Common myeloid progenitor, CD34-positive (primary cell): Measurements from ENCODE around the gene MEF2A.

Experiments used
- CTCF ChIA-PET: fragments of 350-600 bp; sonication (Branson Sonifier 250); formaldehyde crosslinking; loops from one replicate; lab custom pipeline; 2021; ENCODE audit warnings: antibody characterized with exemption; lab: Charles Lee
- POLR2A ChIA-PET: fragments of 350-600 bp; sonication (Branson Sonifier 250); formaldehyde crosslinking; loops from one replicate; lab custom pipeline; 2021; ENCODE audit warnings: antibody characterized with exemption; lab: Charles Lee
- DNase-seq, 3 donors: peaks; one replicate each; pipeline versions ENCODE4 v3.0.0 to v3.0.0-alpha.2; 2013
- H3K27ac ChIP-seq, 2 experiments: 1 replicate in 1 of 2; 2 replicates in 1 of 2; pipeline ENCODE4 v1.7.0; 2013; ENCODE audit warnings: inconsistent platforms in 2 of 2, low read length in 2 of 2, mild to moderate bottlenecking in 2 of 2, low read depth in 1 of 2, moderate library complexity in 1 of 2; ENCODE audit not compliant: severe bottlenecking in 2 of 2, insufficient read depth in 1 of 2, poor library complexity in 1 of 2
- H3K27me3 ChIP-seq, 5 experiments: replicated peaks in 2 of 5; 1 replicate in 3 of 5; 2 replicates in 2 of 5; pipeline versions ENCODE4 v1.6.1 to v1.7.0; 2013; ENCODE audit warnings: low read length in 4 of 5, mild to moderate bottlenecking in 2 of 5, moderate library complexity in 2 of 5, inconsistent platforms in 1 of 5; ENCODE audit not compliant: insufficient read depth in 5 of 5, control insufficient read depth in 4 of 5
- H3K36me3 ChIP-seq, 4 experiments: 1 replicate in 2 of 4; 2 replicates in 2 of 4; pipeline versions ENCODE4 v1.6.1 to v1.7.0; 2013; ENCODE audit warnings: low read length in 3 of 4, control low read depth in 1 of 4, mild to moderate bottlenecking in 1 of 4; ENCODE audit not compliant: control insufficient read depth in 4 of 4, insufficient read depth in 4 of 4
- H3K4me1 ChIP-seq, 4 experiments: 1 replicate in 3 of 4; 2 replicates in 1 of 4; pipeline versions ENCODE4 v1.6.1 to v1.7.1; 2013; ENCODE audit warnings: low read length in 3 of 4, mild to moderate bottlenecking in 3 of 4, control low read depth in 1 of 4, inconsistent platforms in 1 of 4, moderate library complexity in 1 of 4; ENCODE audit not compliant: control insufficient read depth in 4 of 4, insufficient read depth in 4 of 4; ENCODE audit errors: control extremely low read depth in 1 of 4
- H3K4me3 ChIP-seq, 7 experiments: 1 replicate in 4 of 7; 2 replicates in 3 of 7; pipeline versions ENCODE4 v1.5.1 to v1.7.0; 2013; ENCODE audit warnings: mild to moderate bottlenecking in 7 of 7, low read length in 6 of 7, moderate library complexity in 6 of 7, inconsistent platforms in 2 of 7, low read depth in 2 of 7, control low read depth in 1 of 7; ENCODE audit not compliant: insufficient read depth in 4 of 7, control insufficient read depth in 1 of 7; ENCODE audit errors: extremely low read depth in 1 of 7
- H3K9me3 ChIP-seq, 5 experiments: 1 replicate in 4 of 5; 2 replicates in 1 of 5; pipeline versions ENCODE4 v1.6.1 to v1.7.1; 2013; ENCODE audit warnings: low read length in 4 of 5, mild to moderate bottlenecking in 2 of 5, inconsistent platforms in 1 of 5, low read depth in 1 of 5, moderate library complexity in 1 of 5; ENCODE audit not compliant: control insufficient read depth in 4 of 5, insufficient read depth in 2 of 5; ENCODE audit errors: control extremely low read depth in 1 of 5
- WGBS: methylation state at CpG from one replicate; pipeline ENCODE4 v1.1.5; 2013; ENCODE audit not compliant: insufficient coverage; 5-methylcytosine and 5-hydroxymethylcytosine counted together

Gene MEF2A

GRCh38 chr15:99635794-99636193 is 70.0 kb downstream of the MEF2A start:
- Histone ChIP-seq H3K27me3 (no peaks in the 10 kb centered on the region), H3K36me3 (peaks cover 3 to 34% (median 21%) of the 10 kb centered on the region in 4 experiments), H3K4me3 (no peak overlapping the region), H3K4me1 (peaks cover 0 to 15% (median 10%) of the 10 kb centered on the region in 4 experiments), H3K9me3 (peaks cover 0 to 10% (median 8%) of the 10 kb centered on the region in 5 experiments), H3K27ac (no peak overlapping the region)
- WGBS, result 96% methylated on average over 5 of the region's 5 CpGs
- DNase-seq, result no peak
- ChIA-PET CTCF (interaction anchor here (0.9 kb wide), 1 partner anchor 11 kb away, joined by 3 read pairs; no protein-coding TSS in a partner anchor), POLR2A (no interaction called here)

GRCh38 chr15:99644913-99645542 is 79.2 kb downstream of the MEF2A start:
- WGBS, result 100% methylated on average over 1 of the region's 2 CpGs
- H3K4me3 ChIP-seq, result no peak overlapping the region
- H3K27me3 ChIP-seq, result no peaks in the 10 kb centered on the region
- DNase-seq, result no peak
- peaks cover 3 to 52% (median 30%) of the 10 kb centered on the region in 4 experiments for H3K36me3 ChIP-seq
- CTCF ChIA-PET, result no interaction called here
- POLR2A ChIA-PET, result no interaction called here
- no peaks in the 10 kb centered on the region for H3K4me1 ChIP-seq
- H3K9me3 ChIP-seq, result peaks cover 0 to 23% (median 9%) of the 10 kb centered on the region in 5 experiments
- no peak overlapping the region for H3K27ac ChIP-seq

DNA sequence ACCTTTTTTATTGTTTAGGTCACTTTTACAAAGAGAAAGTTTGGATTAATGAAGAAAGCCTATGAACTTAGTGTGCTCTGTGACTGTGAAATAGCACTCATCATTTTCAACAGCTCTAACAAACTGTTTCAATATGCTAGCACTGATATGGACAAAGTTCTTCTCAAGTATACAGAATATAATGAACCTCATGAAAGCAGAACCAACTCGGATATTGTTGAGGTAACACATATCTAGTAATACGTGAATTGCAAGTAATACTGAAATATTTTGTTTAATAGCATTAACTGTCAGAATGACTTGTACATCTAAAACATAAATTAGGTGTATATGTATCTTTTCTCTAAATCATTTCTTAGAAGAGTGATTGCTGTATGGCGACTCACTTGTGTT is 79.8 kb downstream of the MEF2A start:
- H3K4me1 ChIP-seq, result no peaks in the 10 kb centered on the region
- CTCF ChIA-PET, result interaction anchor here (1.0 to 1.4 kb wide), 2 partner anchors 11 to 59 kb away, joined by 3 read pairs; no protein-coding TSS in a partner anchor
- H3K36me3 ChIP-seq, result peaks cover 3 to 52% (median 30%) of the 10 kb centered on the region in 4 experiments
- no peak overlapping the region for H3K27ac ChIP-seq
- whole genome bisulfite sequencing, result no CpG with 5 or more reads among the region's 3 CpGs
- POLR2A ChIA-PET, result no interaction called here
- no peaks in the 10 kb centered on the region for H3K27me3 ChIP-seq
- peaks cover 0 to 23% (median 9%) of the 10 kb centered on the region in 5 experiments for H3K9me3 ChIP-seq
- no peak for DNase-seq
- H3K4me3 ChIP-seq, result no peak overlapping the region

- DNase-seq, result no peak
- Histone ChIP-seq H3K4me3 (no peak overlapping the region), H3K27me3 (no peaks in the 10 kb centered on the region), H3K9me3 (peaks cover 0 to 23% (median 9%) of the 10 kb centered on the region in 5 experiments), H3K27ac (no peak overlapping the region), H3K36me3 (peaks cover 3 to 48% (median 27%) of the 10 kb centered on the region in 4 experiments), H3K4me1 (no peaks in the 10 kb centered on the region)
- CTCF ChIA-PET, result interaction anchor here (1.0 to 1.4 kb wide), 4 partner anchors 11 to 58 kb away, joined by 3 to 4 read pairs (median 4); no protein-coding TSS in a partner anchor
- POLR2A ChIA-PET, result no interaction called here
Observed at GRCh38 chr15:99645951-99646350, 80.2 kb downstream of the MEF2A start.

DNA sequence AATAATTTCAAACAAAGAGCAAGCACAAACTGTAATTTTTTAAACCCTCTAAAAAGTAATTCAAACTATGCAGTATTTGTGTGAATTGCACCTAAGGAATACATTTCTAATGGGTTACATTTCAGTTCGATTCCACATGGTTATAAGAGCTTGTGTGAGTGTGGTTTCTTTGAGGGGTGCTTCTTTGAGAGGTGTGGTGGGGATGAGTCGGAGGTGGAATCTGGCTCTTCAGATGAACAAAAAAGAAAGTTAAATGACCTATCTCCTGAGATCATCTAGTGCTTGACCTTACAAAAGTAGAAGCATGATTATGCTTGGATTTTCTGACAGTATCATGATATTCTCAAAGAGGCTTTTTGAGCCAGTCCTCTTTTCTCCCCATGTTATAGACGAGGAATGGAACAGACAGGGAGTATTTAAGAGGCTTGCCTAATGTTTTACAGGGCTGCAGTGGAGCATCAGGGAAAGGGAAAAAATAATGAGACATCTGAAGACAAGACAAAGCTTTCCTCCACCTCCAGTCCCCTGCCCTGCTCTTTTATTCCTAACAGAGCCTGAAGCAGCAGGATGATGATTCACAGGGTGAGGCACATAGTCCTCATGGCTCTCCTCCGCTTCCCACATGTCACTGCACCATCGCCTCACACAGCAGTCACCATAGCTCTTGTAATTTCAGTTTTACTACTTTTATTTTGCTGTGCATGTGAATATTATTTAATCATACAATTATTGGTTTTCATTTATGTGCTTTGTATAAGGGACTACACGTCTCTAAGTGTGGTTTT is 85.4 kb downstream of the MEF2A start:
- Histone ChIP-seq H3K4me1 (peaks cover 0 to 1% (median 0%) of the 10 kb centered on the region in 4 experiments), H3K36me3 (peaks cover 0 to 29% (median 11%) of the 10 kb centered on the region in 4 experiments), H3K27me3 (no peaks in the 10 kb centered on the region), H3K27ac (no peak overlapping the region), H3K9me3 (peaks cover 0 to 14% (median 3%) of the 10 kb centered on the region in 5 experiments), H3K4me3 (no peak overlapping the region)
- 100% methylated on average over 1 of the region's 6 CpGs for WGBS
- POLR2A ChIA-PET, result no interaction called here
- DNase-seq, result no peak
- CTCF ChIA-PET, result interaction anchor here (1.5 kb wide), 1 partner anchor 53 kb away, joined by 4 read pairs; no protein-coding TSS in a partner anchor

DNA sequence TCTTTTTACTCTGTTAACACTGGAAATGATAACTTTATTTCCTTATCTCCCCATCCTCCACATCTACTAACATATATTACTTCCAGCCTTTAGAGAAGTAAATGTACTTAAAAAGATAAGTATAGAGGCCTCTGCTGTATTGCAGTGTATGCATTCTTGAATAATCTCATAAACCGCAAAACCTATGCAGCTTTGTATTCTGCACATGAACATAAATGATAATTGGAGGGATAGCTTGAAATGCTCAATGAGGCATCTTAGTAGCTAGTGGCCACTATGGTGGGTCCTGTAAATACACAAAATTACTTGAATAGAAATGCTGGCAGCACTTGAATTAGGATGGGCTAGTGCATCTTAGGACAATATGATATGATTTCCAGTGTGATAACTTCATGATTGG is 90.4 kb downstream of the MEF2A start:
- POLR2A ChIA-PET, result no interaction called here

More for the DNA sequence above, 90.4 kb downstream of the MEF2A start:
- Histone ChIP-seq H3K36me3 (peaks cover 0 to 19% (median 1%) of the 10 kb centered on the region in 4 experiments), H3K4me3 (no peak overlapping the region), H3K4me1 (peaks cover 0 to 15% (median 0%) of the 10 kb centered on the region in 4 experiments), H3K27me3 (no peaks in the 10 kb centered on the region), H3K9me3 (no peaks in the 10 kb centered on the region), H3K27ac (no peak overlapping the region)
- WGBS, result 100% methylated on average over 1 of the region's 1 CpG
- CTCF ChIA-PET, result interaction anchor here (1.2 to 2.2 kb wide), 2 partner anchors 10 to 48 kb away, joined by 3 to 5 read pairs; no protein-coding TSS in a partner anchor
- no peak for DNase-seq
